ENCODE results near the gene LPCAT3. TPM values are rescaled to one million over a fixed set of nuclear protein-coding genes. Genes with fewer than 3 reads are reported as not detected.

Gene LPCAT3
- 45.8 TPM for total RNA-seq (2021; ENCODE audit: unreplicated experiment)
- 21.9 and 30.0 TPM in 2 replicates for polyA plus RNA-seq (2012)
- Bru-seq, nascent RNA, result percentile 76 among the genes with signal in this experiment
- BruChase-seq, experiment 1, labeled RNA remaining after a 6-hour chase, result percentile 79 among the genes with signal in this experiment
- BruChase-seq, experiment 2, labeled RNA remaining after a 2-hour chase, result percentile 82 among the genes with signal in this experiment
- long read RNA-seq, transcript LPCAT3-201 (13 exons, 2,268 nt), result major isoform, 56 of 86 reads
- long read RNA-seq, partial matches to known transcripts, result 14 of 86 reads
- long read RNA-seq, other reads (novel, unspliced or antisense), result 16 of 86 reads

GRCh38 chr12:7018350-7019042 is at the start of gene LPCAT3:
Gene LPCAT3 (minus strand): TSS chr12:7018476. CDS start chr12:7018424, 52 bp downstream.
- intact Hi-C loops (cut with micrococcal nuclease), result loop anchor here (2.0 kb wide), 3 partner anchors 24 to 90 kb away; partner anchors contain the start of genes C1RL, EMG1 and PHB2
- Histone ChIP-seq H3K9ac (ENCODE audit: low read length) (peak within 1 kb of the TSS; percentile 88), H3K4me3 (replicated peaks in 1 of 2; ENCODE audit: low read depth in 1 of 2, low read length in 2 of 2) (peak within 1 kb of the TSS; percentile 89 to 96), H3K9me2 (ENCODE audit: insufficient read depth) (no peaks in the 10 kb centered on the region), H2AFZ (ENCODE audit: low read depth, low read length, poor library complexity, severe bottlenecking) (peak within 1 kb of the TSS; percentile 12), H3K36me3 (ENCODE audit: control insufficient read depth in 1 of 2, insufficient read depth in 2 of 2, low read length in 2 of 2) (peaks cover 4 to 9% of the 10 kb centered on the region in 2 experiments; a peak in 2 of 4 replicates), H3K27ac (ENCODE audit: low read depth, low read length) (peak within 1 kb of the TSS; percentile 93), H3K4me2 (ENCODE audit: low read length) (peak within 1 kb of the TSS; percentile 93), H3K79me2 (ENCODE audit: insufficient read depth, low read length) (peaks cover 43% of the 10 kb centered on the region), H3K4me1 (ENCODE audit: control insufficient read depth in 1 of 2, insufficient read depth in 2 of 2, low read length in 2 of 2) (peaks cover 14 to 32% of the 10 kb centered on the region in 2 experiments), H4K20me1 (ENCODE audit: insufficient read depth) (no peaks in the 10 kb centered on the region), H3K27me3 (ENCODE audit: insufficient read depth, low read length) (no peaks in the 10 kb centered on the region), H3K9me3 (ENCODE audit: control insufficient read depth in 1 of 2, insufficient read depth in 1 of 2, low read depth in 1 of 2, low read length in 2 of 2) (no peaks in the 10 kb centered on the region)
- peak; percentile 75; the same call in 1 of the 2 replicates for TF ChIP-seq SIN3A (IDR thresholded peaks at IDR 0.05; ENCODE audit: low read depth)
- TF ChIP-seq ZFX (IDR thresholded peaks at IDR 0.05), result no peak
- no peak for TF ChIP-seq JUND (IDR thresholded peaks at IDR 0.05)
- TF ChIP-seq ELF1 (IDR thresholded peaks at IDR 0.05; ENCODE audit: borderline replicate concordance, low read depth), result peak; percentile 49
- TF ChIP-seq EZH2 (IDR thresholded peaks at IDR 0.05), result no peak
- TF ChIP-seq SP1 (IDR thresholded peaks at IDR 0.05; ENCODE audit: low read depth), result peak; percentile 85
- peak; percentile 70 for TF ChIP-seq RAD21 (IDR thresholded peaks at IDR 0.05; ENCODE audit: low read depth)
- TF ChIP-seq YY1 (IDR thresholded peaks at IDR 0.05; ENCODE audit: extremely low read depth, insufficient replicate concordance, low read depth, low read length), result peak; percentile 18
- peak; percentile 65 to 74 (median 69) for TF ChIP-seq CTCF (IDR thresholded peaks at IDR 0.05 in 2 of 3, conservative IDR thresholded peaks at IDR 0.05 in 1 of 3; ENCODE audit: borderline replicate concordance in 1 of 3, insufficient read depth in 1 of 3, low read depth in 2 of 3, low read length in 2 of 3)
- TF ChIP-seq, protein P1, sequence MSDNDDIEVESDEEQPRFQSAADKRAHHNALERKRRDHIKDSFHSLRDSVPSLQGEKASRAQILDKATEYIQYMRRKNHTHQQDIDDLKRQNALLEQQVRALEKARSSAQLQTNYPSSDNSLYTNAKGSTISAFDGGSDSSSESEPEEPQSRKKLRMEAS (IDR thresholded peaks at IDR 0.05), result no peak; the same call in none of the 2 replicates
- TF ChIP-seq CBX3 (IDR thresholded peaks at IDR 0.05; ENCODE audit: low read depth), result 0 out of 2 replicates have a peak, but pooled peaks have one; percentile 45
- TF ChIP-seq EGR1 (IDR thresholded peaks at IDR 0.05; ENCODE audit: low read depth), result peak; percentile 35
- TF ChIP-seq POLR2AphosphoS5 (IDR thresholded peaks at IDR 0.05; ENCODE audit: low read depth, low read length), result peak; percentile 73
- no peak for TF ChIP-seq ZBTB33 (IDR thresholded peaks at IDR 0.05; ENCODE audit: extremely low read depth, insufficient replicate concordance, low read length)
- no peak for TF ChIP-seq SRF (IDR thresholded peaks at IDR 0.05; ENCODE audit: low read depth)
- POLR2A ChIA-PET, result interaction anchor here (0.8 to 2.9 kb wide), 10 partner anchors 8 to 90 kb away, joined by 3 to 17 read pairs (median 4); partner anchors contain the start of genes C12orf57, C1RL and RNU7-1
- ATAC-seq, result peak; percentile 92
- peak; percentile 90 for DNase-seq (ENCODE audit: low read depth, low spot score)
- CTCF ChIA-PET, result interaction anchor here (0.8 to 1.9 kb wide), 8 partner anchors 9 to 75 kb away, joined by 3 to 7 read pairs (median 3); no protein-coding TSS in a partner anchor
- RAD21 ChIA-PET (ENCODE audit: low non-redundant PET in 1 of 2, low total read pairs in 2 of 2, uncharacterized antibody in 2 of 2, unreplicated experiment in 2 of 2), result interaction anchor here in 1 of 2 experiments (0.6 kb wide), 1 partner anchor 679 kb away, joined by 3 read pairs; no protein-coding TSS in a partner anchor
- no TSS peak for BruUV-seq (replicated peaks)

All from HCT116 (cell line).